Measurements from ENCODE around the gene CD38.

- TF ChIP-seq EZH2 (IDR thresholded peaks at IDR 0.05; ENCODE audit: borderline replicate concordance, low read length) = no peak
- no peak for TF ChIP-seq CTCF (conservative IDR thresholded peaks at IDR 0.05 in 1 of 2, IDR thresholded peaks at IDR 0.05 in 1 of 2; ENCODE audit: extremely low read depth in 1 of 2, insufficient read depth in 1 of 2, low read depth in 1 of 2, low read length in 2 of 2)
Measured at GRCh38 chr4:15884666-15885065, 106.5 kb downstream of the CD38 start.

All from mammary epithelial cell (primary cell).